Adipocyte (in vitro differentiated cells): ENCODE measurements around the gene MOB3B.

Source experiments
- DNase-seq: peaks from one replicate; pipeline ENCODE4 v3.0.0-alpha.2; 2015; ENCODE audit warnings: low read depth
- H3K27me3 ChIP-seq: replicated peaks from 2 replicates; pipeline ENCODE4 v1.7.0; 2013; ENCODE audit warnings: mild to moderate bottlenecking, low read length, moderate library complexity; ENCODE audit not compliant: control insufficient read depth, insufficient read depth
- H3K36me3 ChIP-seq: 2 replicates; pipeline ENCODE4 v1.7.0; 2013; ENCODE audit warnings: low read length, mild to moderate bottlenecking, moderate library complexity; ENCODE audit not compliant: control insufficient read depth, insufficient read depth, severe bottlenecking
- H3K4me1 ChIP-seq: 2 replicates; pipeline ENCODE4 v1.7.0; 2013; ENCODE audit warnings: mild to moderate bottlenecking, low read length, moderate library complexity; ENCODE audit not compliant: control insufficient read depth, insufficient read depth
- H3K4me3 ChIP-seq: 2 replicates; pipeline ENCODE4 v1.7.0; 2013; ENCODE audit warnings: mild to moderate bottlenecking, low read length, moderate library complexity
- H3K9ac ChIP-seq: 2 replicates; pipeline ENCODE4 v1.7.0; 2013; ENCODE audit warnings: mild to moderate bottlenecking, low read length, moderate library complexity
- H3K9me3 ChIP-seq: 2 replicates; pipeline ENCODE4 v1.7.0; 2013; ENCODE audit warnings: mild to moderate bottlenecking, low read length, moderate library complexity; ENCODE audit not compliant: control insufficient read depth

The MOB3B gene

DNA sequence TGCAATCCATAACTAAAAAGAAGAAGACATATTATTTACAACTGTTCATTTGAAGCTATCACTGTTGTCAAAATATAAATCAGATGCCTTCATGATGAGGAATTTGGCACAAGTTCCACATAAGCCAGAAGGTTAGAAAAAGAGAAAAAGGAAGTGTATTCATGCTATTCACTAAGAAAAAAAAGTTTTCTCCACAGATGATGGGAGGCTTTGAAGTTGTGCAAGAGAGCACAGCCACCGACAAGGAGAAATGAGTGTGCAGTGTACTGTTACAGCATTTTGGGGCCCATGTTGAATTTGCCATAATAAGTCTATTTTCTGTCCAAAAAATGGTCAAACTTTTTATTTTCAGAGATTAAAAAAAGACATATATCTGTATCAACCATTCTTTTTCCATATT is 38.5 kb downstream of the MOB3B start:
- Histone ChIP-seq H3K36me3 (no peaks in the 10 kb centered on the region), H3K9me3 (no peaks in the 10 kb centered on the region), H3K4me3 (no peak overlapping the region), H3K4me1 (no peaks in the 10 kb centered on the region), H3K9ac (no peak overlapping the region), H3K27me3 (no peaks in the 10 kb centered on the region)
- no peak for DNase-seq

- Histone ChIP-seq H3K9ac (no peak overlapping the region), H3K4me3 (no peak overlapping the region), H3K9me3 (no peaks in the 10 kb centered on the region), H3K4me1 (no peaks in the 10 kb centered on the region), H3K27me3 (no peaks in the 10 kb centered on the region), H3K36me3 (no peaks in the 10 kb centered on the region)
- no peak for DNase-seq
These were observed 40.3 kb downstream of the MOB3B start for GRCh38 chr9:27489087-27489876.

DNA sequence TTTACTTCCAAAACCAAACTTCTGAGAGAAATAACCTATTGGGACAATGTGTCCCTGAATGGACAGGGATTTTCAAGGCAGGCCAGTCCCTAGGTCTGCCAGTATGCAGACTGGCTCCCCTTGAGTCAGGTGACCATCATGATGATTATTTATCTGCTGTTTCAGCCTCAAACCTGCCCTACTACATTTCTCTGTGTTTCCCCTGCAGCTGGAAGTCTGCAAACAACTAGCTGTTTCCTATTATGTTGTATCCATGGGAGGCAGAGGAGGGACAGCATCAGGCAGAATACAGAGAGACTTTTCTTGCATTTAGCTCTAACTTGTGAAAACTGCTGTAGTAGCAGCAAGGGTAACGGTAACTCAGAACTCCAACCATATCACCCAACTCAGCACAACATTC is 41.7 kb downstream of the MOB3B start:
- no peaks in the 10 kb centered on the region for H3K36me3 ChIP-seq
- no peak overlapping the region for H3K9ac ChIP-seq
- H3K4me1 ChIP-seq, result no peaks in the 10 kb centered on the region
- DNase-seq, result no peak
- H3K4me3 ChIP-seq, result no peak overlapping the region
- H3K27me3 ChIP-seq, result no peaks in the 10 kb centered on the region
- H3K9me3 ChIP-seq, result no peaks in the 10 kb centered on the region

- DNase-seq, result no peak
- Histone ChIP-seq H3K9ac (no peak overlapping the region), H3K4me1 (no peaks in the 10 kb centered on the region), H3K36me3 (no peaks in the 10 kb centered on the region), H3K4me3 (no peak overlapping the region), H3K27me3 (no peaks in the 10 kb centered on the region), H3K9me3 (no peaks in the 10 kb centered on the region)
These were observed 42.4 kb downstream of the MOB3B start for GRCh38 chr9:27487128-27487640.

GRCh38 chr9:27485158-27485557 is 44.5 kb downstream of the MOB3B start:
- Histone ChIP-seq H3K9me3 (no peaks in the 10 kb centered on the region), H3K4me1 (no peaks in the 10 kb centered on the region), H3K4me3 (no peak overlapping the region), H3K27me3 (no peaks in the 10 kb centered on the region), H3K36me3 (no peaks in the 10 kb centered on the region), H3K9ac (no peak overlapping the region)
- no peak for DNase-seq

DNA sequence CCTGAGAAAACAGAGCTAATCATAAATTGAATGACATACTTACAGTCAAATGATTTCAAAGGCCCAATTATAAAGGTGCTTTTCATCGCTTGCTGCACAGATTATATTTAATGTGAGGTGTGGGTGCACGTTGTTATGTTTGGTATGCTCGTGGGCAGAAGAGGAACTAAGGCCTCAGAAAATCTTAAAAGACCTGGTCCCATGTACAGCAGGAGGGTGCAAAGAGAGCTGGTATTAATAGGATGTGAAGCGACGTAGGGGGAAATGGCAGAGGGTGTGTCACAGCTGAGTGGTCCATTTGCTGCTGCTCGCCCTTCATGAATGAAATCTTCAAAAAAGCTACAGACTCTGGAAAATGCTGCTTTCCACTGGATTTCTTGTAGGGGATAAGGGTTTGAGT is 46.0 kb downstream of the MOB3B start:
- Histone ChIP-seq H3K9me3 (peaks cover 5% of the 10 kb centered on the region), H3K4me3 (no peak overlapping the region), H3K36me3 (no peaks in the 10 kb centered on the region), H3K4me1 (no peaks in the 10 kb centered on the region), H3K27me3 (no peaks in the 10 kb centered on the region), H3K9ac (no peak overlapping the region)
- no peak for DNase-seq

- H3K9ac ChIP-seq, result no peak overlapping the region
- peaks cover 14% of the 10 kb centered on the region for H3K9me3 ChIP-seq
- no peaks in the 10 kb centered on the region for H3K27me3 ChIP-seq
- no peaks in the 10 kb centered on the region for H3K36me3 ChIP-seq
- DNase-seq, result no peak
- H3K4me1 ChIP-seq, result no peaks in the 10 kb centered on the region
- no peak overlapping the region for H3K4me3 ChIP-seq
These were observed 46.9 kb downstream of the MOB3B start for GRCh38 chr9:27482709-27483108.

GRCh38 chr9:27478322-27478721 is 51.3 kb downstream of the MOB3B start:
- Histone ChIP-seq H3K36me3 (no peaks in the 10 kb centered on the region), H3K4me3 (no peak overlapping the region), H3K4me1 (peaks cover 5% of the 10 kb centered on the region), H3K9ac (no peak overlapping the region), H3K27me3 (no peaks in the 10 kb centered on the region), H3K9me3 (peaks cover 15% of the 10 kb centered on the region)
- no peak for DNase-seq

- Histone ChIP-seq H3K36me3 (no peaks in the 10 kb centered on the region), H3K4me1 (peaks cover 17% of the 10 kb centered on the region), H3K27me3 (no peaks in the 10 kb centered on the region), H3K9me3 (peaks cover 15% of the 10 kb centered on the region), H3K4me3 (no peak overlapping the region), H3K9ac (no peak overlapping the region)
- DNase-seq, result no peak
These were observed 52.6 kb downstream of the MOB3B start for GRCh38 chr9:27476870-27477515.

DNA sequence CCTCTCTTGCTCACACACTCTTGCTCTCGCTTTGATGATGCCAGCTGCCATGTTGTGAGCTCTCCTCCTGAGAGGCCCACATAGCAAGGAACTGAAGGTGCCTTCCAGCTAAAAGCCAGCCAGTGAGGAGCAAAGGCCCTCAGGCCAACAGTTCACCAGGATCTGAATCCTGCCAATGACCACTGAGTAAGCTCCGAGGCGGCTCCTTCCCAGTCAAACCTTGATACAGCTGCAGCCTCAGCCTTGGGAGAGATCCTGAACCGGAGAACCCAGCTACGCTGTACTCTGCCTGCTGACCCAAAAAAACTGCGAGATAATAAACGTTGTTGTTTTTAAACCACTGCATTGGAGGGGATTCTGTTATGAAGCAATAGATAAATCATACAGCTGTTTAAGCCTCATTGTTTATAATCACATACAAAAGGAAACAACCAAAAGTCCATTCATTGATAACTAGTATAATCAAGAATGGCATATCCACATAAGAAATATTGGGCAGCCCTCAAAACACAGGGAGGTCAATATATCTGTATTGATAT is 54.5 kb downstream of the MOB3B start:
- no peaks in the 10 kb centered on the region for H3K36me3 ChIP-seq
- H3K4me3 ChIP-seq, result no peak overlapping the region
- peaks cover 30% of the 10 kb centered on the region for H3K4me1 ChIP-seq
- H3K27me3 ChIP-seq, result no peaks in the 10 kb centered on the region
- DNase-seq, result no peak
- no peak overlapping the region for H3K9ac ChIP-seq
- H3K9me3 ChIP-seq, result peaks cover 15% of the 10 kb centered on the region

GRCh38 chr9:27474305-27474704 is 55.3 kb downstream of the MOB3B start:
- no peak overlapping the region for H3K4me3 ChIP-seq
- H3K9ac ChIP-seq, result no peak overlapping the region
- peaks cover 15% of the 10 kb centered on the region for H3K9me3 ChIP-seq
- H3K36me3 ChIP-seq, result no peaks in the 10 kb centered on the region
- H3K27me3 ChIP-seq, result no peaks in the 10 kb centered on the region
- H3K4me1 ChIP-seq, result peaks cover 30% of the 10 kb centered on the region
- no peak for DNase-seq
